Esophagus muscularis mucosa (tissue), 4 donors: ENCODE measurements around the gene OTOGL.

Experiments
- CTCF ChIP-seq, 3 experiments: fragments of 200-600 bp in 2 of 3; fragments of 450-650 bp in 1 of 3; sonication (generic) in 2 of 3; IDR thresholded peaks; one replicate each; pipeline ENCODE4 v1.5.1; 2017 to 2019; ENCODE audit warnings: antibody characterized with exemption in 3 of 3, mild to moderate bottlenecking in 2 of 3, moderate library complexity in 1 of 3
- EP300 ChIP-seq: sonication (generic); formaldehyde crosslinking; IDR thresholded peaks from one replicate; pipeline ENCODE4 v1.6.1; 2017; ENCODE audit warnings: antibody characterized with exemption
- POLR2AphosphoS5 ChIP-seq, 2 donors: sonication (generic); formaldehyde crosslinking; IDR thresholded peaks; one replicate each; pipeline ENCODE4 v1.6.1; 2017; ENCODE audit warnings: antibody characterized with exemption in 2 of 2

- TF ChIP-seq POLR2AphosphoS5 (IDR thresholded peaks at IDR 0.05) (no peak), CTCF (IDR thresholded peaks at IDR 0.05) (no peak), EP300 (no peak)
Measured at GRCh38 chr12:80321653-80322052, 222.3 kb downstream of the OTOGL start.
